HG02981 (cell line): ENCODE data around the gene ZAR1L.

Experiments
- ATAC-seq: cut with Tn5 transposase; IDR thresholded peaks from one replicate; pipeline ENCODE4 v1.9.1; 2021; ENCODE audit warnings: mild to moderate bottlenecking, moderate library complexity; ENCODE audit not compliant: unreplicated experiment

Gene ZAR1L

GRCh38 chr13:32257649-32258048, 57.5 kb downstream of the ZAR1L start:
- ATAC-seq, result no peak

- no peak for ATAC-seq
Observed at GRCh38 chr13:32256243-32256642, 58.9 kb downstream of the ZAR1L start.

- no peak for ATAC-seq
Observed at GRCh38 chr13:32255724-32256109, 59.4 kb downstream of the ZAR1L start.

- ATAC-seq, result no peak
Observed at GRCh38 chr13:32254916-32255723, 60.0 kb downstream of the ZAR1L start.

- no peak for ATAC-seq
Observed at GRCh38 chr13:32254416-32254815, 60.7 kb downstream of the ZAR1L start.

GRCh38 chr13:32253911-32254399, 61.2 kb downstream of the ZAR1L start:
- ATAC-seq, result no peak
